Uterus (tissue), 2 donors: ENCODE measurements around the gene ZRSR2.

Experiments used
- POLR2A ChIP-seq, 2 donors: fragments of 450-650 bp; IDR thresholded peaks; one replicate each; pipeline ENCODE4 v1.6.1; 2016; ENCODE audit warnings: antibody characterized with exemption in 2 of 2, mild to moderate bottlenecking in 1 of 2, moderate library complexity in 1 of 2
- TF ChIP-seq, protein P1 (sequence below), 4 experiments: fragments of 200-600 bp in 2 of 4; fragments of 450-650 bp in 2 of 4; sonication (generic) in 2 of 4; IDR thresholded peaks; one replicate each; pipeline ENCODE4 v1.5.1; 2016 to 2019; ENCODE audit warnings: antibody characterized with exemption in 4 of 4, mild to moderate bottlenecking in 2 of 4, moderate library complexity in 1 of 4

DNA sequence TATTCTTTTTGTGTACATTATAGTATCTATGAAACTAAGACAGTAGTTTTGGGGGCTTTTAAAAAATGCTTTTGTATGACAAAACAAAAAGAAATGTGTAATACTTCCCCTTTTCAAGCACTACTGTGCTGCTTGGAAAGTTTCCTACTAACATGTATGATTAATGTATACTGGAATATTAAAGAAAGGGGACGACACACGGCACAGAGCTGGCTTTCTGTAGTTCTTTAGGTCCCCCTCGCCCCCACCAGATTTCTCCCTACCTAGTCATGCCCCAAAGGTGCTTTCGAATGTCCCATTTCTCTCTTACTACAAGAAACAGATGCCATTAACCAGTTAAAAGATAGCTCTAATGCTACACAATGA is 65.9 kb downstream of the ZRSR2 start:
- TF ChIP-seq, protein P1, sequence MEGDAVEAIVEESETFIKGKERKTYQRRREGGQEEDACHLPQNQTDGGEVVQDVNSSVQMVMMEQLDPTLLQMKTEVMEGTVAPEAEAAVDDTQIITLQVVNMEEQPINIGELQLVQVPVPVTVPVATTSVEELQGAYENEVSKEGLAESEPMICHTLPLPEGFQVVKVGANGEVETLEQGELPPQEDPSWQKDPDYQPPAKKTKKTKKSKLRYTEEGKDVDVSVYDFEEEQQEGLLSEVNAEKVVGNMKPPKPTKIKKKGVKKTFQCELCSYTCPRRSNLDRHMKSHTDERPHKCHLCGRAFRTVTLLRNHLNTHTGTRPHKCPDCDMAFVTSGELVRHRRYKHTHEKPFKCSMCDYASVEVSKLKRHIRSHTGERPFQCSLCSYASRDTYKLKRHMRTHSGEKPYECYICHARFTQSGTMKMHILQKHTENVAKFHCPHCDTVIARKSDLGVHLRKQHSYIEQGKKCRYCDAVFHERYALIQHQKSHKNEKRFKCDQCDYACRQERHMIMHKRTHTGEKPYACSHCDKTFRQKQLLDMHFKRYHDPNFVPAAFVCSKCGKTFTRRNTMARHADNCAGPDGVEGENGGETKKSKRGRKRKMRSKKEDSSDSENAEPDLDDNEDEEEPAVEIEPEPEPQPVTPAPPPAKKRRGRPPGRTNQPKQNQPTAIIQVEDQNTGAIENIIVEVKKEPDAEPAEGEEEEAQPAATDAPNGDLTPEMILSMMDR (IDR thresholded peaks at IDR 0.05): no peak
- no peak for TF ChIP-seq POLR2A (IDR thresholded peaks at IDR 0.05)
